ENCODE measurements around the gene GALNT10. TPM values are rescaled to one million over a fixed set of nuclear protein-coding genes. Genes with fewer than 3 reads are reported as not detected.

GALNT10 gene
- total and polyA plus RNA-seq, 2 of the 4 experiments (the other 2 are of a cell fraction) = 46.2 to 67.0 TPM

DNA sequence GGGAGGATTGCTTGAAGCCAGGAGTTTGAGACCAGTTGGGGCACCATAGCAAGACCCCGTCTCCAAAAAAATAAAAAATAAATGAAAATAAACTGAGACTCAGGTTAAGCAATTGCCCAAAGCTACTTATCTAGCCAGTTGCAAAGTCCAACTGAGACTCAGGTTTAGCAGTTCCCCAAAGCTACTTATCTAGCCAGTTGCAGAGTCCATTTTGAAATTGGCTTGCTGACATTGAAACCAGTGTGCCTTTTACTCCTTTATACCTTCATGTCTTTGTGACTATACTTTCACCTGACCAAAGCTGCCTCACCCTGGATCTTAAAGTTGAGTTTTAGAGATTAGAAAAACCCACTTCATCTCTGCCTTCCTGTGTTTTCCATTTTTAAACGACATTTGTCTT lies 66.5 kb downstream of the GALNT10 start:
- no peak for DNase-seq
- TF ChIP-seq CEBPB (IDR thresholded peaks at IDR 0.05; ENCODE audit: low read depth, low read length) (no peak), RFX5 (IDR thresholded peaks at IDR 0.05; ENCODE audit: low read depth, low read length) (no peak), FOS (IDR thresholded peaks at IDR 0.05; ENCODE audit: low read depth, low read length) (no peak), MAFK (IDR thresholded peaks at IDR 0.05; ENCODE audit: low read depth, low read length) (no peak), NFE2L2 (IDR thresholded peaks at IDR 0.05; ENCODE audit: low read depth, low read length) (no peak)
- Histone ChIP-seq H3K79me1 (ENCODE audit: low read depth in 1 of 2, low read length in 2 of 2) (peaks cover 35 to 54% of the 10 kb centered on the region in 2 experiments), H2BK120ac (ENCODE audit: low read depth, low read length) (no peak overlapping the region), H4K20me1 (ENCODE audit: insufficient read depth, low read length) (peaks cover 8% of the 10 kb centered on the region; the same call in 1 of the 2 replicates), H4K5ac (ENCODE audit: low read depth, low read length) (no peak overlapping the region), H3K23ac (ENCODE audit: low read depth, low read length) (no peak overlapping the region; the same call in 1 of the 2 replicates), H3K18ac (ENCODE audit: low read depth, low read length) (no peak overlapping the region), H2AK5ac (ENCODE audit: low read depth, low read length) (no peak overlapping the region), H3K9ac (ENCODE audit: low read depth, low read length) (no peak overlapping the region), H3K4me2 (ENCODE audit: low read depth, low read length) (no peak overlapping the region), H2BK15ac (ENCODE audit: low read depth, low read length) (no peak overlapping the region), H3K4ac (ENCODE audit: low read depth, low read length) (no peak overlapping the region), H3K4me3 (ENCODE audit: insufficient read depth, low read depth, low read length) (no peak overlapping the region), H3K9me3 (ENCODE audit: control insufficient read depth, insufficient read depth, low read length) (no peaks in the 10 kb centered on the region), H2AK9ac (replicated peaks; ENCODE audit: low read depth, low read length, poor library complexity) (no peak overlapping the region), H3K14ac (replicated peaks; ENCODE audit: low read depth, low read length) (no peak overlapping the region), H2AFZ (replicated peaks; ENCODE audit: low read length, poor library complexity) (no peak overlapping the region), H4K8ac (ENCODE audit: low read depth in 2 of 2, low read length in 2 of 2) (no peak overlapping the region), H2BK20ac (ENCODE audit: low read depth, low read length) (no peak overlapping the region), H3K4me1 (ENCODE audit: control insufficient read depth, insufficient read depth, low read length) (no peaks in the 10 kb centered on the region), H3K36me3 (ENCODE audit: control insufficient read depth, insufficient read depth, low read length) (peaks cover 5% of the 10 kb centered on the region; the same call in 1 of the 2 replicates), H3K9me1 (ENCODE audit: insufficient read depth, low read length) (peaks cover 10% of the 10 kb centered on the region; the same call in 1 of the 2 replicates), H3K27ac (ENCODE audit: insufficient read depth, low read length) (no peak overlapping the region), H2BK5ac (ENCODE audit: low read depth, low read length, poor library complexity, severe bottlenecking) (no peak overlapping the region), H4K91ac (ENCODE audit: insufficient read depth, low read depth, low read length) (no peak overlapping the region), H3K27me3 (ENCODE audit: control insufficient read depth, insufficient read depth, low read length) (no peaks in the 10 kb centered on the region), H3K56ac (ENCODE audit: extremely low read depth, insufficient read depth, low read length) (no peak overlapping the region)
- POLR2A ChIA-PET (ENCODE audit: unreplicated experiment) = interaction anchor here (0.5 kb wide), 1 partner anchor 583 kb away, joined by 3 read pairs; no protein-coding TSS in a partner anchor
- BruUV-seq (replicated peaks) = no TSS peak
- 100% methylated on average over 1 of the region's 2 CpGs; no CpG with 5 or more reads in 1 of the 2 experiments for WGBS, 2 experiments (ENCODE audit: extremely low coverage in 2 of 2, insufficient read length in 1 of 2)
- CTCF ChIA-PET = interaction anchor here (0.7 to 1.0 kb wide), 2 partner anchors 71 to 185 kb away, joined by 3 read pairs; no protein-coding TSS in a partner anchor
- ATAC-seq (ENCODE audit: low read depth) = no peak
- in situ Hi-C loops (cut with MboI; ENCODE audit: low sequenced_read_pairs) (no loop called here), intact Hi-C loops (cut with micrococcal nuclease) (no loop called here), dilution Hi-C loops (cut with HindIII; ENCODE audit: low sequenced_read_pairs, unreplicated experiment) (no loop called here)

Measured in IMR-90 (cell line).